DOHH2 (cell line): Measurements from ENCODE around the gene PPP1R11.

Source experiments
- EZH2phosphoT487 ChIP-seq: fragments of 200-600 bp; sonication (generic); IDR thresholded peaks from 2 replicates; pipeline ENCODE4 v1.6.1; 2017; ENCODE audit warnings: borderline replicate concordance, mild to moderate bottlenecking, antibody characterized with exemption, low read length, moderate library complexity, mixed read lengths
- TF ChIP-seq, protein P1 (sequence below): fragments of 200-600 bp; sonication (generic); IDR thresholded peaks from one replicate; pipeline ENCODE4 v1.5.1; 2014; ENCODE audit warnings: antibody characterized with exemption, mild to moderate bottlenecking, low read depth, low read length; ENCODE audit not compliant: poor library complexity, severe bottlenecking

DNA sequence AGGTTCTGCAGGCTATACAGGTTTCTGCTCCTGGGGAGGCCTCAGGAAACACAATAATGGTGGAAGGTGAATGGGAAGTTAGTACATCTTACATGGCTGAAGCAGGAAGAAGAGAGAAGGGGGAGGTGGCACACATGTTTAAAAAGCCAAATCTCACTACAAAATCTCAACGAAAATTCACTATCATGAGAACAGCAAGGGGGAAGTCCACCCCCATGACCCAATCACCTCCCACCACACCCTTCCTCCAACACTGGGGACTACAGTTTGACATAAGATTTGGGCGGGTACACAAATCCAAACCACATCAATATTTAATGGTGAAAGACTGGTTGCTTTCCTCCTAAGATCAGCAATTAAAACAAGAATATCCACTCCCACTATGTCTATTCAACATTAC lies 19.8 kb upstream of the PPP1R11 start:
- TF ChIP-seq, protein P1, sequence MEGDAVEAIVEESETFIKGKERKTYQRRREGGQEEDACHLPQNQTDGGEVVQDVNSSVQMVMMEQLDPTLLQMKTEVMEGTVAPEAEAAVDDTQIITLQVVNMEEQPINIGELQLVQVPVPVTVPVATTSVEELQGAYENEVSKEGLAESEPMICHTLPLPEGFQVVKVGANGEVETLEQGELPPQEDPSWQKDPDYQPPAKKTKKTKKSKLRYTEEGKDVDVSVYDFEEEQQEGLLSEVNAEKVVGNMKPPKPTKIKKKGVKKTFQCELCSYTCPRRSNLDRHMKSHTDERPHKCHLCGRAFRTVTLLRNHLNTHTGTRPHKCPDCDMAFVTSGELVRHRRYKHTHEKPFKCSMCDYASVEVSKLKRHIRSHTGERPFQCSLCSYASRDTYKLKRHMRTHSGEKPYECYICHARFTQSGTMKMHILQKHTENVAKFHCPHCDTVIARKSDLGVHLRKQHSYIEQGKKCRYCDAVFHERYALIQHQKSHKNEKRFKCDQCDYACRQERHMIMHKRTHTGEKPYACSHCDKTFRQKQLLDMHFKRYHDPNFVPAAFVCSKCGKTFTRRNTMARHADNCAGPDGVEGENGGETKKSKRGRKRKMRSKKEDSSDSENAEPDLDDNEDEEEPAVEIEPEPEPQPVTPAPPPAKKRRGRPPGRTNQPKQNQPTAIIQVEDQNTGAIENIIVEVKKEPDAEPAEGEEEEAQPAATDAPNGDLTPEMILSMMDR, result no peak
- no peak for TF ChIP-seq EZH2phosphoT487
